GM21737 (cell line): ENCODE data around the gene BICD2.

ENCODE experiments used
- ATAC-seq: cut with Tn5 transposase; IDR thresholded peaks from one replicate; pipeline ENCODE4 v1.9.1; 2021; ENCODE audit warnings: mild to moderate bottlenecking, moderate library complexity; ENCODE audit not compliant: unreplicated experiment

Gene BICD2

GRCh38 chr9:92749071-92749933, 15.3 kb downstream of the BICD2 start:
- ATAC-seq, result no peak

- ATAC-seq, result no peak
Observed at GRCh38 chr9:92748233-92748497, 16.5 kb downstream of the BICD2 start.

GRCh38 chr9:92747459-92748232, 17.0 kb downstream of the BICD2 start:
- ATAC-seq, result no peak

GRCh38 chr9:92746567-92747458, 17.8 kb downstream of the BICD2 start:
- ATAC-seq, result no peak

GRCh38 chr9:92745881-92746280, 18.8 kb downstream of the BICD2 start:
- no peak for ATAC-seq

- ATAC-seq, result no peak
Observed at GRCh38 chr9:92745331-92745730, 19.3 kb downstream of the BICD2 start.

- ATAC-seq, result no peak
Observed at GRCh38 chr9:92740969-92741368, 23.7 kb downstream of the BICD2 start.

GRCh38 chr9:92740446-92740961, 24.1 kb downstream of the BICD2 start:
- ATAC-seq, result no peak

GRCh38 chr9:92740009-92740408, 24.6 kb downstream of the BICD2 start:
- no peak for ATAC-seq

GRCh38 chr9:92739346-92739970, 25.2 kb downstream of the BICD2 start:
- no peak for ATAC-seq

GRCh38 chr9:92738661-92739081, 26.0 kb downstream of the BICD2 start:
- no peak for ATAC-seq

GRCh38 chr9:92737611-92738299, 26.9 kb downstream of the BICD2 start:
- no peak for ATAC-seq

- ATAC-seq, result no peak
Observed at GRCh38 chr9:92737216-92737606, 27.4 kb downstream of the BICD2 start.

GRCh38 chr9:92736563-92737215, 27.9 kb downstream of the BICD2 start:
- no peak for ATAC-seq

- no peak for ATAC-seq
Observed at GRCh38 chr9:92735636-92736562, 28.7 kb downstream of the BICD2 start.

GRCh38 chr9:92734931-92735635, 29.6 kb downstream of the BICD2 start:
- no peak for ATAC-seq

GRCh38 chr9:92730897-92731296, 33.7 kb downstream of the BICD2 start:
- no peak for ATAC-seq

- ATAC-seq, result no peak
Observed at GRCh38 chr9:92729735-92730155, 34.9 kb downstream of the BICD2 start.
